GM19025 (cell line): ENCODE results near the gene RSU1.
"Not testable (repeated sequence)": the region's sequence is repeated elsewhere in the genome, so short reads cannot be mapped to it uniquely, and the experiment has no call there.

ENCODE experiments used
- ATAC-seq: cut with Tn5 transposase; IDR thresholded peaks from one replicate; pipeline ENCODE4 v1.9.1; 2021; ENCODE audit warnings: mild to moderate bottlenecking, low read depth, moderate library complexity; ENCODE audit not compliant: unreplicated experiment

The RSU1 gene

DNA sequence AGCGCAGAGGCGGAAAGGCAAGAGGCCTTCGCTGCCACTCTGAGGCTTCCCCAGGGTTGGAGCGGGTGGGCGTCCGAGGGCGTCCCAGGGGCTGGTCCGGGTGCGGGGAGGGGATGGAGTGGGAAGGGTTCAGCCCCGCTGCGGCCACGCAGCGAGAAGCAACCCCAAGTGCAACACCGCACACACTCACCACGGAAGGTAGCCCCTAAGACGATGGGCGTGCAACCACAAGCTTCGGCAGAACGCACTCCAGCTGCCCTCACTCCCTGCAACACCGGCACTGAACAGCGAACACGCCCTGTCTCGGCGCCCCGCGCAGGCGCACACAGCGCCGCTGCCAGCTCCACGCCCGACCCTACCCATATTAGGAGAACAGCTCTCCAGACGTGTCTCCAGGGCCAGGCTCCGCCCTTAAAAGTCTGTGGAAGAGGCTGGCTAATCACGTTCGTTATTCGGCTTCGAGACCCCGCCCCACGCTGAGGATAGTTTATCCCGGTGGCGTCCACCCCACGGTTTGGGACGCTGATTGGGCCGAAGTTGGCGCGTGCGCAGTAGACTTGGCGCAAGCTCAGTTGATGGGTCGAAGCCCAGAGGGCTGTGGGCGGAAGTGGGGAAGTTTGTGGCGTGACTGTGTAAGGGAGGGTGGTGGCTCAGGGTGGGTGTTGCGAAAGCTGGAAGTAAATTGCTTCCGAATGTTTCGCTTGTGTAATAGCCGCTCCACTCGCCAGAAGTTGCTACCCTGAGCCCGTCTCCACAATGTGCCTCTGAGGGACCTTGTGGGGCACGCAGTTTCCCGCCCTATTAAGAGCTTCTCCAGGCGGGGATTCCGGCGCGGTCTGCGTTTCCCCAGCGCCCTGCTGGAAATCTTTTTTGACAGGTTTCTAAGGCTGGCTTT lies at the start of gene RSU1:
Gene RSU1 (minus strand): TSS at position 300 of the 895 bp plus-strand sequence. CDS start 343 bp downstream, outside the sequence.
- peak; percentile 97 for ATAC-seq

DNA sequence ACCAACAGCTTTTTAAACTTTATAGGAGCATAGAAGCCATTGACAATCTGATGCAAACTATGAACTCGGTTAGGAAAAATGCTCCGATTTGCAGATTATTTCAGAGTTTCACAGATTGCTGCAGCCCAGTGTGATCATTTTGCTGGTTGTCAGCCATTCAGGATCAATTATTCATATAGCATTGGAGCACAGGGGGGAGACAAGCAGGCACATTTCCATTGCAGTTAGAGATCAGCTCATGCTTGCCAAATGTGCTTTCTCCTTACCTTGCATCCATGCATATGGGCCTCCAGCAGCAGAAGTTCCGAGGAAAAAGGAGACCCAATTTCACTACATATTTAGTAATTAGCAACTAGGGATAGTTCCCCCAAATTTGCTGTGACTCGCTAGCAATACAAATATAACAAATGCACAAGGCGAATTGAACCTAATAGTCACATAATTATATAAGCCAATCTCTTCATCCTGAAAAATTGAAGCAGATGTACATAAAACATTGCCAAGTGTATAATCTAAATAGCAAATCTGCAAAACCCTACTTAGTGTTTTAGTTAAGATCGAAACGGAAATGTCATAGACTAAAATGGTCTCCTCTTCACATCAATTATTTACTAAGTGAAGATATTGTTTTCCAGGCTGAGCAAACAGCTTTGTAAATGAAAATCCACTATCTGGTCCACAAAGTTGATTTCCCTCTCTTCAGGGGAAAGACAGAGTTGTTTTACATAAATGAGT lies 49.5 kb upstream of the RSU1 start:
- ATAC-seq, result no peak

DNA sequence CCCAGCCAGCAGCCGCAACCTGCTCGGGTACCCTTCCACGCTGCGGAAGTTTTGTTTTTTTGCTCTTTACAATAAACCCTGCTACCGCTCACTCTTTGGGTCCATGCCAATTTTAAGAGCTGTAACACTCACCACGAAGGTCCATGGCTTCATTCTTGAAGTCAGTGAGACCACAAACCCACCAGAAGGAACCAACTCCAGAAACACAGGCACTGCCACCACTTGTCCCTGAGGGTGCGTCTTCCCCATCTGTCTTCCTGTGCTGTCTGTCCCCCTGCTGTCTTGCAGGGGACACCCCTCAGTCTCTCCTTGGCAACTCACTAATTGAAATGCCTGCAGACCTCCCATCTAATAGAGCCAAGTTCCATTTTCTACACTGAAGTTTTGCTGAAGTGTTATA lies 48.5 kb upstream of the RSU1 start:
- no peak for ATAC-seq

DNA sequence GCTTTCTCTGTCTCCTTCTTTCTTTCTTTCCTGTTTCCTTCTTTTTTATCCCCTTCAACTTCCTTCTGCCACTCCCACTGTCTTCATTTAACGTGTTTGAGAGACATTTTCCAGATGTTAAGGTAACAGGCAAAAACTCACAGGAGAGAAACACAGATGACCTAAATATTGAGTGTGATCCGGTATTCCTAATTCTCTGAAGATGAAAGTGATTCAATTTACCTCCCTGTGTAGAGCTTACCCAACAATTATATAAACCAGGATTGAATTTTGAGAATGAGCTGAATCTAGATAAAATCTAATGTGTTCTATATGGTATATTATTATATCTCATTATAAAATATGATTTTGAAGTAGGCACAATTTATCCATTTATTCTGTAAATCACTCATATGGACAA lies 46.5 kb upstream of the RSU1 start:
- ATAC-seq, result no peak

DNA sequence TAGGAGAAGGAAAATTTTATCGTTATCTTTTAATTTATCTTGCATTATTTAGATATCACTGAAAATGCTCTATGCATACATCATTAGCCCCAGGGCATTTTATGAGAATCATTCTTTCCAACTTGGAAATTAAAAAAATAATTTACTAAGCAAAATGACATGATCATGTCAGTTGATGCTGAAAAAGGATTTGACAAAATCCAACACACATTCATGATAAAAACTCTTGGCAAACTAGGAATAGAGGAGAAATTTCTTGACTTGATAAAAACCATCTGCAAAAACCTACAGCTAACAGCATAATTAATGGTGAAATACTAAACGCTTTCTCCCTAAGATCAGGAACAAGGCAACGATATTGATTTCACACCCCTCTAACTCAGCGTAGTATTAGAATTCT lies 40.2 kb upstream of the RSU1 start:
- no peak for ATAC-seq

DNA sequence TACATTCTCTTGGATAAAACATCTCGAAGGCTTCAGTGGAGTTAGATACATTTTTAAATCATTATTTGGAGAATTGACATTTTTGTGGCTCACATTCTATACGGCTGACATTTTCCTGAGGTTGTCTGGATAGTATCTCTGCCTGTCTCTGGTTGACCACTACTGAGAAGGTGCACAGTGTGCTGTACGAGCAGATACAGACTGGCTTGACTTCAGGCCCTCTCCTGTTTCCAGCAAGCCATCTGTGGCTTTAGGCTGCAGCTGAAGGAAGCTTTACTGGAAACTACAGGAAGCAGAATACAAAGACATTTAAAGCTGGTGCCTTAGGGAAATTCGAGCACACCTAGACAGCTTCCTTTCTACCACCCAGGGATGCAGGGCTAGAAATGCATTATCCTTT lies 39.3 kb upstream of the RSU1 start:
- no peak for ATAC-seq

DNA sequence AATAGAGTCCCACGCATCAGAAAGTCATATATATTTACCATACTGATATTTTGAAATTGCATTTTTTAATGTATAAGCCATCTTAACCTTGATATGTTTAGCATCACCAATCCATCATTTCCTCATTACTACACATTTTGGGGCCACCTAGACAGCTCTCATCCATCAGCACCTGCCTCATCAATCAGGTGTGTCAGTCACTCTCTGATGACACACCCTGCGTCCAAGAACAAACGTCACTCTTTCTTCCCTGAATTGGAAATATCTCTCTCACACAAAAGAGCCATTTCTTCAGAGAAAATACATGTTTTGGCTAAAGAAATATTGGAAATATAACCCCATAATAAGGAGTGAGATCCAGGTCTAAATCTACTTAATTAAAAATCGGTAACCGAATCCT lies 38.9 kb upstream of the RSU1 start:
- no peak for ATAC-seq

DNA sequence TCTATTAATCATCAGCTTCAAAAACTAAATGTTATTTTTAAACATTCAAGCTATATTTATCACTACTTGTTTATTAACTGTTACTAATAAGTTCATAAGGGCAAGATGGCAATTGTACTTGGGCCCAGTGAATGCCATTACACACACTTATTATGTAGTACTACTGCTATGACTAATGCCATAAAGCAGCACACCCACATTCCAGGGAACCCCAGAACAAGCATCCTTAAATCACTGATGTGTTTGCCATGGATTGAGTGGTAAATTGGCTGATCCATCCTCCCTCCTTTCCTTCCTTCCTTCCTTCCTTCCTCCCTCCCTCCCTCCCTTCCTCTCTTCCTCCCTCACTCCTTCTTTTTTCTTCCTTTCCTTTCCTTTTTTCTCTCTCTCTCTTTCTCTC lies 37.4 kb upstream of the RSU1 start:
- ATAC-seq, result no peak

DNA sequence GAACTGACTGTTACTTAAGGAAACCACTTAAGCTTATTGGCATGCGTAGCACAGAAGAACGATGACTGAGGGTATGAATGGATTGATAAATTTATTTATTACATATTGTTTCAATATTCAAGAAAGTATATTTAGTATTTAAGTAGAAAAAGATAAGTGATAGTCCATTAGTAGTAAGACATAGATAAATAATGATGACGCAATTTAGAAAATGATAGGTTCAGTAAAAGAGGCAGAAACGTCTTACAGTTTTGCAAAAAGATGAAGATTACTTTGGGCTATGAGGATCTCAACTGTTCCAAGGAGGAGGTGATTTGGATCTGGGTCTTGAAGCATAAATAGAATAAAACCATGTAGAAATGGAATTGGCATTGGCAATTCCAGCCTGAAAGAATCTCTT lies 36.6 kb upstream of the RSU1 start:
- no peak for ATAC-seq

DNA sequence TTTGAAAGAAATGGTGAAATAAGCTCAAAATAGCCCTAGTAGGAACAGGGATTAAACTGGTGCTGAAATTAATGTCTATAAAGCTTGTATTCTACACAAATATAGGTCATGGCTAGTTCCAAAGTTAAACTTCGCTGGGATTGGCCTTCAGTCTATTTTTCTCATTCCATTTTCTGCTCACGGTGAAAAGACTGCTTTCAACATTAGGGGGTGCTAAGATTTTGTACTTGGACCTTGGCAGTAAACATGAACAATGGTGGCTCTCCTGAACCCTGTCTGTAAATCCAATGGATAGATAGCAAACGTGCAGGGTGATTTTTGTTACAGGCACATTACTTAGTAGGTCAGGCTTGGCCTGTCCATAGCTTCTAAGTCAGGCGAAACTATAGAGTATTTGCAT lies 36.0 kb upstream of the RSU1 start:
- ATAC-seq, result no peak

DNA sequence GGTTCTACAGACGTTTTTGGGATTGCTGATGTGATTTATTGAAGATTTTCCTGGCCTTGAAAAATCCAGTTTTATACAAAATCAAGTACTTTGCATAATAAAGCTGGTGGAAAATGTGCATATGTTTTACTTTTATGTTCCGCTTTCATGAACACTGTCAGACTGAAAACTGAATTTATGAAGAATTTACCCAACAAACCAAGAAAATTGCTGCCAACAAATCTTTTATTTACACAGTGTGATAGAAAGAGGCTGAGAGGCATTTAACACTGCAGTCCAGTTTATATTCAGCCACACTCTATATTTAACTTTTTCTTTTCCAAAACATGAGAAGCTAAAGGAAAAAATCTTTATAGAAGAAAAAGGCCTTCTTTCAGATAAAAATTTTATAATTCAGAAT lies 35.4 kb upstream of the RSU1 start:
- ATAC-seq, result no peak

DNA sequence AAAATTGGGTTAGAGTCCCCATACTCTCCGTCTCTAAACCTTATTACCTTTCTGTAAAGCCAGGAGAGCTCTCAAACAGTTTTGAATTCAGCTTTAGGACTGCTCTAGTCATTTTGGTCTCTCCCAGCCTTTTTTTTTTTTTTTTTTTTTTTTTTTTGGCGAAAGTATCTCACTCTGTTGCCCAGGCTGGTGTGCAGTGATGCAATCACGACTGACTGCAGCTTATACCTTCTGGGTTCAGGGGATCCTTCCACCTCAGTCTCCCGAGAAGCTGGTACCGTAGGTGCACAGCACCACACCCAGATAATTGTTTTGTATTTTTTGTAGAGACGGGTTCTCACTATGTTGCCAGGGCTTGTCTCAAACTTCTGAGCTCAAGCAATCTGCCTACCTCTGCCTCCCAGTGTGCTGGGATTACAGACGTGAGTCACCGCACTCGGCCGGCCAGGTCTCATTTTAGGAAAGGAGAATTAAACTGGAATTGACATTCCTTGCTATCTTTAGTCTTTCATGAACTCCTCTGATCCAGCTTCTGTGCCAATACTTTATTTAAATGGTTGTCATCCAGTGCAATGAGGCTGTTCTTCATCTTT lies 31.4 kb upstream of the RSU1 start:
- no peak for ATAC-seq

DNA sequence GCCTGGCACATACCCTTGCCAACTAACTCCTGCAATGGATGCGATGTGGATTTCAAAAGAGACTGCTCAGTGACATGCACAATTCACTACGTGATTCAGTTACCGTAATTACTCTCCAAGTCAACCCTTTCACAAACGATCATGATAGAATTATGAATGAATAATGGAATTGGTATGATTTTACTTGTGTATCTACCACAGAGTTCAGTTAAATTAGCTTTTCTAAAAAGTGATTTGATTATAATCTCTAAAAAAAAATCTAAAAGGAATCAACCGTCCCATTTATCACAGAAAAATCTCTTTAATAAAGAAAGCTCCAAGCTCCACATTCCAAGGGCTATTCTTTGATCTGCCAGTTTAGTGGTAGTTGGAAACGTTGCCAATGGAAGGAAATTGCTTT lies 30.4 kb upstream of the RSU1 start:
- ATAC-seq, result no peak

DNA sequence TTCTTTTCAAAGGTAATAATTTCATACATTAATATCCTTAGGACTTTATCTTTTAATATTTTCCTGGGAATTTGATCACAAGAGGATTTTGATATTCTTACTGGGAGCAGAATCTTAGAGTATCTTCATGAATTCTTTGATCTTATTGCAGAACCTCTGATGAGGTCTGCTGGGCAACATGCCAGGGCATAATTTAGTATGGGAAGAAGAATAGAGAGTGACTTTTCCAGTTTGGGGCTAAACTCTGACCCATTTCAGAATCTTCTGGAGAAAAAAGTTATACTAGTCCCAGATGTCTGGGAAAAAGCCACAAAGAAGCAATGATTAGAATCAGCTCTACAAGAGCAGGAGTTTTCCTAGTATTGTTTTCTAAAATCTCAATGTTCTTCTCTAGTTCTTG lies 28.0 kb upstream of the RSU1 start:
- no peak for ATAC-seq

DNA sequence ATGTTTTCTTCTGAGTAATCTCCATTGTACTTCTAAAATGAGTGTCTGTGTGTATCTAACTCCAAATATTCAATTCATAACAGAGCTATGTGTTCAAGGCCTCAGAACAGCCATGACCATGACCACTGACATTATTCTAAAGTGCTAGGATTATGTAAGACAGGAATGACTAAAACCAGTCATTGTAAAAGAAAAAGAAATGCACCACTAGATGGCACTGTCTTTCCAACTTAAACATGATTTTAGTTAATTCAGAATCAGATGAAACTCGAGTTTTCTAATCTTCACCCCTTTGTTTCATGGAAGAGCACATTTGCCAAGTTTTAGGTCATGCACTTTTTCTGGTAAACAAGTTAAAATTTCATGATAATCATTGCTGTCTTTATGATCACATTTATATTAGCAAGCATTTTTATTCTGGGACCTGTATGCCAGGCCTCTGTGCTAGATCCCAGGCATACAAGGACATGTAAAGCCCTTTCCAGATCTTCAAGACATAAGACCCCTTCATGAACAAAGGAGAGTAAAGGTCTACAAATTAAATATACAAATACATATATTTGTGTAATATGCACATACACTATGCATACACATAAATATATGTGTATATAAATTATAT lies 26.1 kb upstream of the RSU1 start:
- ATAC-seq, result peak; percentile 46

DNA sequence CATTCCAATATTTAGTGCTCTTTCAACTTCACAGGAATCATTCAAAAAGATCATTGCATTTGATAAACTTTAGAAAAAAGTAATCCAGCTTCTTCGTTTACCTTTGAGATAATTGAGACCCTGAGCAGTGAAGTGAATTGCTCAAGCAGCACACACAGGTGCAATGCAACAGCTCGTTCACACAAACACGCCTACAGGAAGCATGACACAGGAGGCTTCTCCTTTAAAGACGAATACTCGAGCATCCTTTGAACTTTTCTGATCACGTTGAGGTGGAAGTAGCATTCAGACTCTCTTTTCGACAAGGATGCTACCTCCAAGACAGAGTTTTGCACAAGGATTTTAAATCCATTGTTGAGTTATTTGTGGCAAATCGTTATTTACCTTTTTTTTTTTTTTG lies 18.0 kb upstream of the RSU1 start:
- ATAC-seq, result no peak

DNA sequence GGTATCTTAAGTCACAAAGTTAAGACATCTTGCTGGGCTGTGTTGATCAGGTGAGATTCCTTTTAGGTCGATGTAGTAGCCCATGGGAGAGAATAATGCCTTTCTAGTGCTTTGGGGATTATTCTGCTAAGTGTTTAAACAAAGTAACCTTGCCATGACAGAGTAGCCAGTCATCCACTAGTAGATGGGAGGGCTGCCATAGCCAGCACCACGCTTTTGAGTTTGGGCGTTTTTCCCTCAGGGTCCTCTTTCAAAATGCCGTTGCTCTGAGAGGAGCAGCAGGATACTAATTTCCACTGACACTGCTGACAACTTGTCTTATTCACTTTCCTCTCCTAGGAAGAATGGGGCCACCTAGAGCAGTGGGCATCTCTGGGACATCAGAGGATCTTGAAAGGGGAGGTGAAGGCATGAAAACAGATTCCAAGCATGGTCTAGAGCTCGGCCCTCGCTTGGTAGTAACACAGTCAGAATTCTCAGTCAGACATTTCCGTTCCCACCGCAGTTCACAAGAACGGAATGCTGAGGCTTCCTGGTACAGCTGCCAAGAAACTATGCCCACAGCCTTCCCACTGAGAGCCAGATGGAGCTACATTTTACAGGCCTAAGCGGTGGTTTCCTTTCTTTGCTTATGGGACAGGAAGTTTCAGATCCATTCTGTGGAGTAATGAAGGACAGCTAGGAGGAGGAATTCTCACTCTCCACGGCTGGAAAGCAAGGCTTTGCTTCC lies 15.3 kb upstream of the RSU1 start:
- no peak for ATAC-seq

DNA sequence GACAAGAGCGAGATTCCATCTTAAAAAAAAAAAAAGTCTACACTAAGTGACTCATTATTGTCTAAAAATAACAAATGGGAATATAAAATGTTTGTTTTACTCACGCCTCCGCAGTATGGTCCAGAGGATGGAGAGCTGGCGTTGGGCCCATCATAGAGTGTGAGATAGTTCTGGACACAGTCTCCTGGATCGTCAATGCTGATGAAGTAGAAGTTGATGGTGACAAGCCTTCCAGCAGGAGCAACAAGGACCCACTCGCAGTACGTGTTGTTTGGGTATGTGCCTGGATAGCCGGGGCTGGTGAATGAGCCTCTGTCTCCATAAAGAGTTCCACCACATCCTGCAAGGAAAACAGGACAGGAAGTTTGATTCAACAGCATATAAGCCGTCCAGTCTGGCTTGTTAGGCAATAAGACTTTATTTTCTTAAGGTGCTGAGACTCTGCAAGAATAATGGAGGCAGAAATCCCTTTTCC lies 11.5 kb upstream of the RSU1 start:
- ATAC-seq, result no peak

DNA sequence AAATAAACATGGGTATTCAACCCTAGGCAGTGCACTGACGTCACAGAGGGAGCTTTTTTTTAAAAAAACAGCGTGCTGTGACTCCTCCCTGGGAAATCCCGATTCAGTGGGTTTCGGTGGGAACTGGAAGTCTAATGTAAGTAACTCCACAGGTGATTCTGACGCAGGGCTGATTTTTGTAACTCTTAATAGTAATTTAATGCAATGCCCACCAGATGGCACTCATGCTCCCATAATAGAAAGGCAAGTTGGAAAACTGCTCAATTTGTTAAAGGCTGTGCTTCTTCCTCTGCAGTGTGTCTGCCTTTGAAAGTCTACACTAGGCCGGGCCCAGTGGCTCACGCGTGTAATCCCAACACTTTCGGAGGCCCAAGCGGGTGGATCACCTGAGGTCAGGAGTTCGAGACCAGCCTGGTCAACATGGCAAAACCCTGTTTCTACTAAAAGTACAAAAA lies 10.9 kb upstream of the RSU1 start:
- no peak for ATAC-seq

DNA sequence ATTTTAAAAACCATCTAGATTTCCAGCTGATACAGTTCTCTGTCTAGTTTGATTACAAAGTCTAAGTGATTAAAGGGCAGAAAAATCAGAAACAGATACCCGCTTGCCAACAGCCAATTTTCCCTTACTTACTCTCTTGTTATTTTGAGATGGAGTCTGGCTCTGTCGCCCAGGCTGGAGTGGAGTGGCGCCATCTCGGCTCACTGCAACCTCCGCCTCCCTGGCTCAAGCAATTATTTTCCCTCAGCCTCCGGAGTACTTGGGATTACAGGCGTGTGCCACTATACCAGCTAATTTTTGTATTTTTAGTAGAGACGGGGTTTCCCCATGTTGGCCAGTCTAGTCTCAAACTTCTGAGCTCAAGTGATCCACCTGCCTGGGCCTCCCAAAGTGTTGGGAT lies 10.2 kb upstream of the RSU1 start:
- not testable (repeated sequence) for ATAC-seq
